HUES48 (cell line): Measurements from ENCODE around the gene AKAP6.
"Not testable (repeated sequence)": the region's sequence is repeated elsewhere in the genome, so short reads cannot be mapped to it uniquely, and the experiment has no call there.

Source experiments
- H3K27ac ChIP-seq: one replicate; pipeline ENCODE4 v1.7.0; 2013; ENCODE audit warnings: low read depth, low read length, inconsistent platforms
- H3K27me3 ChIP-seq: 2 replicates; pipeline ENCODE4 v1.6.1; 2013; ENCODE audit warnings: mild to moderate bottlenecking, low read length; ENCODE audit not compliant: control insufficient read depth, insufficient read depth
- H3K36me3 ChIP-seq: 2 replicates; pipeline ENCODE4 v1.6.1; 2013; ENCODE audit warnings: low read length; ENCODE audit not compliant: control insufficient read depth, insufficient read depth
- H3K4me1 ChIP-seq: 2 replicates; pipeline ENCODE4 v1.6.1; 2013; ENCODE audit warnings: mild to moderate bottlenecking, low read length; ENCODE audit not compliant: control insufficient read depth, insufficient read depth
- H3K4me3 ChIP-seq: 2 replicates; pipeline ENCODE4 v1.5.1; 2013; ENCODE audit warnings: mild to moderate bottlenecking, low read depth, low read length
- H3K9ac ChIP-seq: 2 replicates; pipeline ENCODE4 v1.6.1; 2013; ENCODE audit warnings: mild to moderate bottlenecking, low read depth, low read length, moderate library complexity
- H3K9me3 ChIP-seq: 2 replicates; pipeline ENCODE4 v1.6.1; 2013; ENCODE audit warnings: low read length; ENCODE audit not compliant: control insufficient read depth, insufficient read depth

The AKAP6 gene

DNA sequence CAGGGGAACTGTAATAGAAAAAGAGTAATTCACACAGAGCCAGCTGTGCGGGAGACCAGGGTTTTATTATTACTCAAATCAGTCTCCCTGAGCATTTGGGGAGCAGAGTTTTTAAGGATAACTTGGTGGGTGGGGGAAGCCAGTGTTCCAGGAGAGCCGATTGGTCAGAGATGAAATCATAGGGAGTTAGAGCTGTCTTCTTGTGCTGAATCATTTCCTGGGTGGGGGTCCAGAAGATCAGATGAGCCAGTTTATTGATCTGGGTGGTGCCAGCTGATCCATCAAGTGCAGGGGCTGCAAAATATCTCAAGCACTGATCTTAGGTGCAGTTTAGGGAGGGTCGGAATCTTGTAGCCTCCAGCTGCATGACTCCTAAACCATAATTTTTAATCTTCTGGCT is 44.1 kb downstream of the AKAP6 start:
- not testable (repeated sequence) for H3K27me3 ChIP-seq, H3K36me3 ChIP-seq, H3K27ac ChIP-seq, H3K4me3 ChIP-seq, H3K9me3 ChIP-seq, H3K9ac ChIP-seq
- peaks cover 20% of the 10 kb centered on the region; the same call in 1 of the 2 replicates for H3K4me1 ChIP-seq

GRCh38 chr14:32374155-32374554 is 45.1 kb downstream of the AKAP6 start:
- Histone ChIP-seq H3K36me3 (no peaks in the 10 kb centered on the region), H3K9ac (no peak overlapping the region), H3K4me3 (no peak overlapping the region), H3K4me1 (peaks cover 20% of the 10 kb centered on the region; the same call in 1 of the 2 replicates), H3K27me3 (no peaks in the 10 kb centered on the region), H3K9me3 (no peaks in the 10 kb centered on the region), H3K27ac (no peak overlapping the region)

- Histone ChIP-seq H3K4me3 (no peak overlapping the region), H3K9ac (no peak overlapping the region), H3K27ac (no peak overlapping the region), H3K27me3 (no peaks in the 10 kb centered on the region), H3K36me3 (no peaks in the 10 kb centered on the region), H3K4me1 (peaks cover 20% of the 10 kb centered on the region; the same call in 1 of the 2 replicates), H3K9me3 (no peaks in the 10 kb centered on the region)
Measured at GRCh38 chr14:32375663-32376062, 46.6 kb downstream of the AKAP6 start.

GRCh38 chr14:32377046-32377646 is 48.0 kb downstream of the AKAP6 start:
- Histone ChIP-seq H3K9ac (no peak overlapping the region), H3K27me3 (no peaks in the 10 kb centered on the region), H3K9me3 (no peaks in the 10 kb centered on the region), H3K36me3 (no peaks in the 10 kb centered on the region), H3K27ac (no peak overlapping the region), H3K4me3 (no peak overlapping the region), H3K4me1 (peaks cover 20% of the 10 kb centered on the region; the same call in 1 of the 2 replicates)

DNA sequence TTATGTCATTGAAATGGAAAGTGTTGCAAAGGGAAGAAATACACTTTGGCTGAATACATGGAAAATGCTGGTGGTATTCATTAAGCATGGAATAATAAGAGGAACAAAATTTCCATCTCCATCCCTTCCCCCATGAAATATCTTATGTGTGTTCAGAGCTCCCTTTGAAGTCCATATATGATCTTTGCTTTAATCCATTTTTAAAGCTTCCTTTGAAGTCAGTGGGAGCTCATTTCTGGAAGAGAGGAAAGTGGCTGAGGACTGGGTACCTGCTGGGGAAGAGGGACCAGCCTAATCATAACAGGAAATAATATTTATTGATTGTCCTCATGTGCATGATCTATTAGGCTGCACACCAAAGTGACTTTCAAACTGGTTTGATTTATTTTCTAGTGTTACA is 49.2 kb downstream of the AKAP6 start:
- Histone ChIP-seq H3K36me3 (no peaks in the 10 kb centered on the region), H3K4me1 (peaks cover 8% of the 10 kb centered on the region; the same call in 1 of the 2 replicates), H3K9ac (no peak overlapping the region), H3K9me3 (no peaks in the 10 kb centered on the region), H3K4me3 (no peak overlapping the region), H3K27ac (no peak overlapping the region), H3K27me3 (no peaks in the 10 kb centered on the region)

DNA sequence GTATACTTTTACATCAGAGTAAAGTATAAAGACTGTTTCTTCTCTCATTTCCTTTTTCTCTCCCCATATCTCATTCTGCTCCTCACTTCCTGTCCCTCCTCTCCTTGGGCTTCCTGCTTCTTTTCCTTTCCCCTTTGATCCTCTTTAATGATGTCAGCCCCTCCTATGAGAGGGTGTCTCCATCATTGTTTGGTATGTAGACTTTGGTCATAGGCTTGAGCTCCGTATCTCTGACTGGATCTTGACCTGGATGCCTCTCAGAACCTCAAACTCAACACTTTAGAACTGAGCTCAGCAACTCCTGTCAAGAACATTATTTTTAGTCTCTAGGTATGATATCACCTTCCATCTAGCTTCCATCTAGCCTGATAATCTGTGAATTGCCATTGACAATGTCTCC is 50.3 kb downstream of the AKAP6 start:
- Histone ChIP-seq H3K27me3 (no peaks in the 10 kb centered on the region), H3K4me1 (no peaks in the 10 kb centered on the region; the same call in 1 of the 2 replicates), H3K9ac (no peak overlapping the region), H3K4me3 (no peak overlapping the region), H3K36me3 (no peaks in the 10 kb centered on the region), H3K9me3 (no peaks in the 10 kb centered on the region), H3K27ac (no peak overlapping the region)

DNA sequence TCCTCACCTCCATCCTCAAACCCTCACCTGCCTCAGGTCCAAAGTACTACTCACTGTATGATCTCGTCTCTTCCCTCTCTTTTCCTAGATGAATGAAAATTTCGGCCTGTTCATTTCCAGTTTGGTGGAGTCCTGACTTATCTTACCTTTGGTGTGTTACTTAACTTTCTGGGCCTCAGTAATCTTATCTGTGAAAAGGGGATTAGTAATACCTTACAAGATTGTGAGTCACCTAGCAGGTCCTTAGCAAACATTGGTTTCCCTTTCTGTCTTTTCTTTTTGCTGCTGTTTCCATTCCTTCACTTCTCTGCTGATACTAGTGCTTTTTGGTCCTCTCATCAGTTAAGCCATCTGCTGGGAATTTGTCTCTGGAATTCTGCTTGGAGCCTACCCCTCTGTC is 52.8 kb downstream of the AKAP6 start:
- H3K9me3 ChIP-seq, result no peaks in the 10 kb centered on the region
- no peak overlapping the region for H3K27ac ChIP-seq
- H3K4me3 ChIP-seq, result no peak overlapping the region
- H3K27me3 ChIP-seq, result no peaks in the 10 kb centered on the region
- no peaks in the 10 kb centered on the region for H3K36me3 ChIP-seq
- H3K4me1 ChIP-seq, result no peaks in the 10 kb centered on the region
- H3K9ac ChIP-seq, result no peak overlapping the region

DNA sequence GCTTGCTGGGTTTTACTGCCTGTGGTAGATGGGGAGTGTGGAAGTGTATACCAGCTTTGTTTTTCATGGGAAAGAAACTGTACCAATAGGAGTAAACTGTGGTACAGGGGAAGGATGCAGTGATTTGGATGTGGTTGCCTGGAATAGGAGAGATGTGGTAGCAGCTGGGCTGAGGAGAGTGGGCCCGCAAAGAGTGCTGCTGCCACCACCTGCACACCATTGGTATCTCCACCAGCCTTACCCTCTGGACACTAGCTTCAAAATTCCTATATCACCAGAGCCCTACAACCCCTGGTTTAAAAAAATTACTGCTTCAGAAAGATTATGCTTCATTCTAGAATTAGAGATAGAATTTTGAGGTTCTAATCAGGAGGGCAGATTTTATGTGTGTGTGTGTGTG is 53.6 kb downstream of the AKAP6 start:
- Histone ChIP-seq H3K9me3 (no peaks in the 10 kb centered on the region), H3K36me3 (no peaks in the 10 kb centered on the region), H3K27me3 (no peaks in the 10 kb centered on the region), H3K4me3 (no peak overlapping the region), H3K9ac (no peak overlapping the region), H3K27ac (no peak overlapping the region), H3K4me1 (no peaks in the 10 kb centered on the region)

GRCh38 chr14:32383364-32384009 is 54.4 kb downstream of the AKAP6 start:
- no peak overlapping the region for H3K9ac ChIP-seq
- no peaks in the 10 kb centered on the region for H3K36me3 ChIP-seq
- H3K4me1 ChIP-seq, result no peaks in the 10 kb centered on the region
- no peak overlapping the region for H3K4me3 ChIP-seq
- no peaks in the 10 kb centered on the region for H3K9me3 ChIP-seq
- no peaks in the 10 kb centered on the region for H3K27me3 ChIP-seq
- H3K27ac ChIP-seq, result no peak overlapping the region

GRCh38 chr14:32384464-32384863 is 55.4 kb downstream of the AKAP6 start:
- H3K36me3 ChIP-seq, result no peaks in the 10 kb centered on the region
- no peaks in the 10 kb centered on the region for H3K27me3 ChIP-seq
- H3K27ac ChIP-seq, result no peak overlapping the region
- no peaks in the 10 kb centered on the region for H3K4me1 ChIP-seq
- no peak overlapping the region for H3K4me3 ChIP-seq
- H3K9me3 ChIP-seq, result no peaks in the 10 kb centered on the region
- H3K9ac ChIP-seq, result no peak overlapping the region

- not testable (repeated sequence) for H3K27ac ChIP-seq, H3K36me3 ChIP-seq, H3K9me3 ChIP-seq, H3K9ac ChIP-seq, H3K27me3 ChIP-seq, H3K4me1 ChIP-seq, H3K4me3 ChIP-seq
Measured at GRCh38 chr14:32387295-32387694, 58.2 kb downstream of the AKAP6 start.
